GM23248 (cell line): ENCODE data around the gene DIAPH3.

ENCODE experiments used
- EZH2 ChIP-seq: fragments of 200-600 bp; sonication (generic); IDR thresholded peaks from 2 replicates; pipeline ENCODE4 v1.6.1; 2018; ENCODE audit warnings: antibody characterized with exemption, mild to moderate bottlenecking; ENCODE audit not compliant: insufficient read depth, poor library complexity, severe bottlenecking
- EZH2phosphoT487 ChIP-seq: fragments of 200-600 bp; sonication (generic); IDR thresholded peaks from 2 replicates; pipeline ENCODE4 v1.6.1; 2018; ENCODE audit warnings: antibody characterized with exemption, moderate library complexity, mild to moderate bottlenecking, low read depth; ENCODE audit not compliant: insufficient read depth

GRCh38 chr13:59890054-59890453, 273.7 kb downstream of the DIAPH3 start:
- TF ChIP-seq EZH2 (no peak), EZH2phosphoT487 (no peak)
